GM12878 (cell line): Measurements from ENCODE around the gene OMP.

ENCODE experiments used
- CHD4 ChIP-seq: fragments of 200-600 bp; sonication (generic); IDR thresholded peaks from 2 replicates; pipeline ENCODE4 v1.6.1; 2016; ENCODE audit warnings: mild to moderate bottlenecking
- CTCF ChIP-seq, 3 experiments: IDR thresholded peaks in 2 of 3; conservative IDR thresholded peaks in 1 of 3; 2 replicates each; pipeline ENCODE4 v1.5.1; 2011; ENCODE audit warnings: low read depth in 3 of 3, low read length in 3 of 3, mild to moderate bottlenecking in 3 of 3, control low read depth in 2 of 3, moderate library complexity in 2 of 3, inconsistent platforms in 1 of 3, mixed read lengths in 1 of 3; ENCODE audit not compliant: control insufficient read depth in 2 of 3, insufficient read depth in 1 of 3; ENCODE audit errors: extremely low read depth in 1 of 3
- MAX ChIP-seq: IDR thresholded peaks from 2 replicates; pipeline ENCODE4 v1.6.1; 2012; ENCODE audit warnings: low read depth, low read length, improper control_type of control experiment
- NFIC ChIP-seq: IDR thresholded peaks from 2 replicates; pipeline ENCODE4 v1.6.1; 2012; ENCODE audit warnings: low read depth, mild to moderate bottlenecking, inconsistent platforms, low read length, moderate library complexity
- POLR2AphosphoS2 ChIP-seq: IDR thresholded peaks from 2 replicates; pipeline ENCODE4 v1.6.1; 2011; ENCODE audit warnings: low read depth, mild to moderate bottlenecking, low read length, improper control_type of control experiment, moderate library complexity
- POLR2AphosphoS5 ChIP-seq: IDR thresholded peaks from 2 replicates; pipeline ENCODE4 v1.6.1; 2011; ENCODE audit warnings: mild to moderate bottlenecking, low read length, inconsistent platforms
- SIN3A ChIP-seq: IDR thresholded peaks from 2 replicates; pipeline ENCODE4 v1.6.1; 2012; ENCODE audit warnings: low read depth, low read length, improper control_type of control experiment
- SMAD1 ChIP-seq: fragments of 450-650 bp; IDR thresholded peaks from 2 replicates; pipeline ENCODE4 v1.6.1; 2018; ENCODE audit warnings: mild to moderate bottlenecking, low read depth; ENCODE audit not compliant: partially characterized antibody
- SP1 ChIP-seq: IDR thresholded peaks from one replicate; pipeline ENCODE4 v1.6.1; 2011; ENCODE audit warnings: low read depth, low read length
- ZBTB33 ChIP-seq: fragments of 450-650 bp; IDR thresholded peaks from 2 replicates; pipeline ENCODE4 v1.6.1; 2017; ENCODE audit warnings: mild to moderate bottlenecking
- ZBTB40 ChIP-seq: fragments of 450-650 bp; IDR thresholded peaks from 2 replicates; pipeline ENCODE4 v1.6.1; 2016; ENCODE audit warnings: mild to moderate bottlenecking, moderate library complexity, borderline replicate concordance
- ZNF274 ChIP-seq: IDR thresholded peaks from one replicate; pipeline ENCODE4 v1.8.0; 2011; ENCODE audit not compliant: insufficient read length, insufficient read depth

GRCh38 chr11:77125695-77126094, 23.1 kb downstream of the OMP start:
- TF ChIP-seq CTCF (IDR thresholded peaks at IDR 0.05 in 2 of 3, conservative IDR thresholded peaks at IDR 0.05 in 1 of 3; ENCODE audit: control insufficient read depth in 2 of 3, extremely low read depth in 1 of 3, insufficient read depth in 1 of 3, low read depth in 3 of 3, low read length in 3 of 3), result no peak
- no peak for TF ChIP-seq SIN3A
- no peak for TF ChIP-seq SMAD1
- TF ChIP-seq MAX, result no peak
- no peak for TF ChIP-seq POLR2AphosphoS5
- TF ChIP-seq ZNF274, result no peak
- no peak for TF ChIP-seq CHD4
- TF ChIP-seq SP1, result no peak
- no peak for TF ChIP-seq ZBTB40
- no peak for TF ChIP-seq ZBTB33
- no peak for TF ChIP-seq NFIC
- TF ChIP-seq POLR2AphosphoS2, result no peak
